Stimulated activated CD4-positive, alpha-beta T cell treated with anti-CD3 and anti-CD28 coated beads, TNF-alpha, amount 100 ng/mL, for 24 hours (primary cell): ENCODE results near the gene PCBP3.
"Not testable (repeated sequence)": the region's sequence is repeated elsewhere in the genome, so short reads cannot be mapped to it uniquely, and the experiment has no call there.

Experiments
- DNase-seq, 3 experiments: peaks; one replicate each; pipeline ENCODE4 v3.0.0-alpha.2; 2020; ENCODE audit warnings: low read depth in 3 of 3

Gene PCBP3

DNA sequence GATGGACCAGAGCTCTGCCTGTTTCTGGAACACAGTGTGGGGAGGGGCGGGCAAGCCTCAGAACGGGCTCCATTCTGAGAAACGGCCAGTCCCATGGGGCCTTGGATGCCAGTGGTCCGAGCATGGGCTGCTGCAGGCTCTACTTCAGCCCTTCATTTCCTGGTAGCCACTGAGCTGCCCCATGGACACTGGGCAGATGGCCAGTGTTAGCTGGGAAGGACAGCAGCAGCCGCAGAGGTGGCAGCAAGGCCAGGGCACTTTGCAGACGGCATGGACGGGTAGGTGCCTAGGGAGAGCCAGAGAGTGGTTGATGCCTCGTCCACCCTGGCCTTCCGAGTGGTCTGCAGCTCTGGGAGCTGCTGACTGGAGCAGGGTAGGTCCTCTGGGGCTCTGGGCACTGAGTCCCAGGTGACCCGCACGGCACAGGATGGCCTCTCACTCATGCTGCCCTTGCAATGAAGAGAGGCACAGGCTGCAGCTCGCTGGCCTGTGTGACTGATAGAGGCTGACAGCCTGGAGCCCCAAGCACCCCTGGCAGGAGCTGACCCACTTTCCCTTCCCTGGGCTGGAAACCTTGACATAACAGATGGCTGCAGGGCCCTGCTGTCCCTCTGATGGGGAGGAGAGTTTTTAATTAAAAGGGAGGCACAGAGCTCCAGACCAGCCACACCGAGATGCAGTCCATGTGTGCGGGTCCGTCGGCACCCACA is 250.4 kb downstream of the PCBP3 start:
- no peak for DNase-seq

DNA sequence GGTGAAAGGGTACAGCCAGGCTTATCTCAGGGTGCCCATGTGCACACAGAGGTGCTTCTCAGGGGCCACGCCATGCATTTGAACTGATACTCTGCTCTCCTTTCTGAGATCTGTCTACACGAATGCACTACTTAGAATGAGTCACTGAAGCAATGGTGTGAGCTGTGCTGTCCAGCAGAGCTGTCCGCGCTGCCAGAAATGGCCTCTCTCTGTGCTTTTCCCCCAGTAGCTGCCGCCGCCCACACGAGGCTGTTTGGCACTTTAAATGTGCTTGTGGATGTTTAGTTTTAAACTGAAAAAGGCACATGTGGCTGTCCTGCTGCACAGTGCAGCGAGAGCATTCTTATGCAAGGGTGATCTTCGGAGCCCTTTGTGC is 250.9 kb downstream of the PCBP3 start:
- no peak for DNase-seq

DNA sequence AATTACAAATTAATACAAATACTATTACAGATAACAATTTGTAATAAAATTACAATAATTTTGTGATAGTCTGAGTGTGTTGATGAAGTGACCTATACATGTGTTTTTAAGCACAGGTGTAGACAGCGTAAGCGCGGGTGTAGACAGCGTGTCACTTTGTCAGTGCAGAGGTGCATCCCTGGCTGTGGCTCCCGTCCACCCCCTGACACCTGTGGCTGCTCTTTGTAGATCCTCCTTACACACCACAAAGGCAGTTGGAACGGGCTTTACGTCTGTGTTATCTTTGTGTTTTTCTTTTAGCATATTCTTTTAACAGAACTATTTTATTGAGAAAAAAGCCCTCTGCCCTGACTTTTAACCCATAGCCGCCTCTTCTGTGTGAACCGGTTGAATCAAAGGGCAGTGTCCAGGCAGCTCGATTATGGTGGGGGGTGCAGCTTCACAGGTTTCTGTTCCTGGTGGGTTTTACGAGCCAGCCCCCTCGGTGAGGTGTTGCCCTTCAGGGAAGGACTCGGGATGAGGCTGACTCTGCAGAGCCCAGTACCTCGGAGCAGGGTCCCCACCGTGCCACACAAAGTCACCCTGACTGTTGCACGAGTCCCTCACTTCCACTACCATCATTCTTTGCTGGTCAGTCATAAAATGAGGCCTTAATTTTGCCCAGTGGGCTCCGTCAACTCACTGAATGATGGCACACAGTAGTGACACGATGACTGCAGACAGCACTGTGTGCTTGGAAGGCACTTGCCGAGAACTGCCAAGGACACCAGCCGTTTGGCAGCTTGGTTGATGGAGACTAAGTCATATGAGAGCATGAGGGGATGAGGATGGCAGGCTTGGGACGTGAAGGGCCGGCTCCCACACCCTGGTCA is 251.6 kb downstream of the PCBP3 start:
- DNase-seq = no peak

DNA sequence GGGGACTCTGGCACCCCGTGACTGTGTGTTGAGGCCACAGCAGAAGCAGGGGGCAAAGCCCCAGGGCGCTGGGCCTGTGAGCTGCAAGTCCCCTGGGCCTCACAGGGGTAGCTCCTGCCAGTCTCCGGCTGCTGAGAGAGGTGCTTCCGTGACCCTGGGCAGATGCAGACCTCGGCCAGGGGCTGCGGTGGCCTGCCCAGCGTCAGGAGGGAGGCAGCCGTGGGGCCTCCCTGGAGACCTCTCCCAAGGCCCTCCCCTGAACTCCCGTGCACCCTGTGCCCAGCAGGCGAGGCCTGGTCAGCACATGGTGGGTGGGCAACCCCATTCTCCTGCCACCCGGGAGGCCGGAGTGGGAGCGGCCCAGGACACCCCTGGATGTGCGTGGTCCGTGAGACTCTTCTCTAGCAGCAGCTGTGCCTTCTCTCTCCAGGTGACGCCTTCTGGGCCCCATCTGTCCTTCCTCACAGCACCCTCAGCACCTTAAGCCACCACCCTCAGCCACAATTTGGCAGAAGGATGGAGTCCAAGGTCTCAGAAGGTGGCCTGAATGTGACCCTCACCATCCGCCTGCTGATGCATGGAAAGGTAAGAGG is 252.3 kb downstream of the PCBP3 start:
- DNase-seq = no peak

DNA sequence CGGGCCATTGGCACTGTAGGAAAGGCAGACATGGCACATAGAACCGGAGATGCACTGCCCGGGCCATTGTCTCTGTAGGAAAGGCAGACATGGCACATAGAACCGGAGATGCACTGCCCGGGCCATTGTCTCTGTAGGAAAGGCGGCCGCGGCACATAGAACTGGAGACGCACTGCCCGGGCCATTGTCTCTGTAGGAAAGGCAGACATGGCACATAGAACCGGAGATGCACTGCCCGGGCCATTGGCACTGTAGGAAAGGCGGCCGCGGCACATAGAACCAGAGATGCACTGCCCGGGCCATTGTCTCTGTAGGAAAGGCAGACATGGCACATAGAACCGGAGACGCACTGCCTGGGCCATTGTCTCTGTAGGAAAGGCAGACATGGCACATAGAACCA is 252.9 kb downstream of the PCBP3 start:
- DNase-seq = not testable (repeated sequence)

DNA sequence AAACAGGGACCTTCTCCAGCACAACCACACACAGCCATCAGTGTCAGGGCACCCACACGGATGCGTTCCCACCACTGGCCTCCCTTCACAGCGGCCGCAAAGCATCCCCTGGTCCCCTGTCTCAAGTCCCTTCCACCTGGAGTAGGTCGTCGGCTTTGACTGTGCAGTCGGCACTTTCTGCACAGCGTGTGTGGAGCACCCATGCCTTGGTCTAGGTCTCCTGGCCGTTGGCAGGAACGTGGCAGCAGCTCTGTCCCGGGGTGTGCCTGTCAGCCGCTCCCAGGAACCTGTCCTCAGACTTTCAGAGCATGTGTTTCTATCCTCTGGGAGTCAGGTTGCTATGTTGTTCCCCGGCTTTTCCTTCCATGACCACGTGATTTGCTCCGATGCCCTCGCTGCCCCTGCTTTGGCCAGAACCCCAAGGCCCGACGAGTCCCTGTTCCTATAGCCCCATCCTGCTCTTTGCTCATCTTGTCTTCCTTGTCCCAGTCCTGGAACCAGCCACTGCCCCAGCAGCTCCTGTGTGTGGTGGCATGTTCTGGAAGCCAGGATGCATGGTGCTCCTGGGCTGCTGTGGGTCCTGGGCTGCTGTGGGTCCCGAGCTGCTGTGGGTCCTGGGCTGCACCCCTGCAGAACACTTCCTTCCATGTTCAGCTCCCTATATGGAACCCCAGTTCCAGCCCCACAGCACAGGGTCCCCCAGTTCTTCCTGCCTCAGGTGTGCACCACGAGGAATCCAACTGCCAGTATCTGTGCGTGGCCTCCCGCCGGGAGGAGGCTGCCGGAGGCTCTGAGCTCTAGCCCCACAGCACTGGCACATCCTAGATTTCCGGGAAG is 253.9 kb downstream of the PCBP3 start:
- DNase-seq = no peak

DNA sequence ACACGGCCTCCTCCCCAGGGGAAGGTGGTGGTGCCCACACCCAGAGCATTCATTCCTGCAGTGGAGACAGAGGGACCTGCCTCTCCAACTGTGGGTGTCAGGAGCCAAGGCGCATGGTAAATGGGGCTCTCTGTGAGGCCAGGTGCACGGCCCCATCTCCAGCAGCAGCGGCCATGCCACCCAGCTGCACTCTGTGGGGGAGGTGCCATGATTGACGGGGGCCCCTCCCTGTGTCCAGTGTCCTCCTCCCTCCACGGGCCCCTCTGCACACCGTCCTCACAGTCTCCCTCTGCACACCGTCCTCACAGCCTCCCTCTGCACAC is 254.5 kb downstream of the PCBP3 start:
- no peak for DNase-seq

DNA sequence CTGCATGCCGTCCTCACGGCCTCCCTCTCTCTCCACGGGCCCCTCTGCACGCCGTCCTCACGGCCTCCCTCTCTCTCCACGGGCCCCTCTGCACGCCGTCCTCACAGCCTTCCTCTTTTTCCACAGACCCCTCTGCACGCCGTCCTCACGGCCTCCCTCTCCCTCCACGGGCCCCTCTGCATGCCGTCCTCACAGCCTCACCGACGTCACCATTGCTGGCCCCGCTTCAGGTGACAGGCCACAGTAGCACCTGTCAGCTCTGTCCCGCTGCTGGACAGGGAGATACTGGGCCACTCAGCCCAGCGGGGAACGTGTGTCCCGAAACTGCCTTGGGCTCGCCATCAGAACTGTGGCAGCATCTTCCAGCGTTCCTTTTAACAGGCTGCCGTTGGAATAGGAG is 255.3 kb downstream of the PCBP3 start:
- no peak for DNase-seq

DNA sequence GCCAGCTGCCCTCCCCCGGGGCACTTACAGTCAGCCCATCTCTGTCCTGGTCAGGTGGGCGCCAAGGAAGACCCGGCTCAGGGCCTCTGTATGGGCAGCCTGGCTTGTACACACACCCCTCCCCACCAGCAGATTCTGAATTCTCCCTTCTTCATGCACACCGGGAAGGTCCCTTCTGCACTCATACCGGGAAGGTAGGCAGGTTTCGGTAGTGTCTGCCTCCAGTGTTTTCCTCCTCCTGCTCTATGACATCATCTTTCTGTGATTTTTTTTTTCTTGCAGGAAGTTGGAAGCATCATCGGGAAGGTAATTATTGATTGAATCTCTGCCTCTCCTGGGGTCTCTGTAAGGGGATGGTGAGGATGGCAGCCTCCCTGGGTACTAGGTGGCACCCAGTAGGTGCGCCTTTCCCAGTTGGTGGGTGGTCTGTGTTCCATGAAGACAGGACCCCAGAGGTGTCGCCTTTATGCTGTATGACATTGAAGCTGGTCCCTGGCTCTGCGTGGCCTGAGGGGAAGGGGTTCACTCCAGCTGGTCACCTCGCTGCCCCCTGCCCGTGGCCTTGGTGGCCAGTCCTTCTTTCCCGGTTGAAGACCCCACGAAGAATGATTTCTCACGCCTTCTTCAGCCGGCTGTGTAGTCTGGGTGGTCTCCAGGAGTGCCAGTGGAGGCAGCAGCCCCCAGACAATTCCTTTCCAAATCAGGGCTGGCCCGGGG is 255.9 kb downstream of the PCBP3 start:
- no peak for DNase-seq

DNA sequence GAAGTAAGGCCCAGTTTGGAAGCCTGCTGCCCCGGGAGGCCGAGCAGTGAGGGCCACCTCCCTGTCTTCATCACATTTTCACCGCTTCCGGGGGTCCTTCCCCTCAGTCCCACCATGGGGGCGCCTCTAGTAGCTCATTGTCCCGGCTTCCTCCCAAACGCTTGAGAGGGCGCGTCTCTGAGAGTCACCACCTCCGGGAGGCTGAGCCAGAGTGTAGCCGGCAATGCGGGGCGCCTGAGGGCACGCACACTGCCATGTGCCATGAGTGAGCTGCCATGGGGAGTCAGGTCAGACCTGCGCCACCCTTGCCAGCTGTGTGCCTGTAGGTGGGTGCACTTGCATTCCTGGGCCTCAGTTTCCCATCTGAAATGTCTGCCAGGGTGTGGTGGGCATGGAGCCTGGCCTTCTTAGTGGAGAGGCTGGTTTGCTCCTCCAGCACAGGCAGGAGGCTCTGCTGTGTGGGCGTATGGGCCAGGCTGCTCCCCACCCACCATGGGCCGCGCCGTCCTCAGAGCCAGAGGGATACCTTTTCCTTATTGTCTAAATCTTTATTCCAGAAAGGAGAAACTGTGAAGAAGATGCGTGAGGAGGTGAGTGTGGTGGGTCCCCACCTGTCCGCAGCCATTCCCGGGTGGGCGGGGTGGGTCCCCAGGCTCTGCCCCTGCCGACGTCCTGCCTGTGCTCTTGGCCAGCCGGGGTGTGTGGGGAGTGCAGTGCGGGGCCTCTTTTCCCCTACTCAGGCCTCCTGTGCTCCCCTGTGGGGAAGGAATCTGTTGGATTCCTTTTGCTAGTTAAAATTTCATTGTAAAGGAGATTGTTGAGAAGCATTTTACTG is 256.7 kb downstream of the PCBP3 start:
- DNase-seq = no peak

DNA sequence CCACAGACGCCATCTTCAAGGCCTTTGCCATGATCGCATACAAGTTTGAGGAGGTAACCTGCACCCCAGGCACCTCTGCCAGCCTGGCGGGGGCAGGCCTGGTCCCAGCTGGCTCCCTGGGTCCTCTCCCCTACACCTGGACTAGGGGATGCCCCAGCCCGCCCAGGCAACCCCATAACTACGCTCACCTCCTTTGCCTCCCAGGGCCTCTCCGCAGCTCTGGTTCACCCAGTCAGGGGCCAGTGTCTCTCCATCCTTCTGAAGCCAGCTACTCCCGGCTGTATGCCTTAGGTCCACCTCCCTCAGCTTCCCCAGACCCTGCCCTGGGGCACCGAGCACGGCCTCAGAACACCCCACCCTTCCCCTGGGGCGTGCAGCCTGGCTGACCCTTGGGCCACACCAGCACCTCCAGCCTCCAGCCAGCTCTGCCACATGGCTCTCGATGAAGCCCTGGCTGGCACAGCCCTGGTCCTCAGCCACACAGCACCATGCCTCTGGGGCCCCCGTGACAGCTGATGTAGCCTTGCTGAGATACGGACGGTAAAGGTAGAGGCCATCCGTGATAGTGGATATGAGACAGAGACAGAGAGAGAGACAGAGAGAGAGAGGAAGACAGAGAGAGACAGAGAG is 257.7 kb downstream of the PCBP3 start:
- DNase-seq = no peak

DNA sequence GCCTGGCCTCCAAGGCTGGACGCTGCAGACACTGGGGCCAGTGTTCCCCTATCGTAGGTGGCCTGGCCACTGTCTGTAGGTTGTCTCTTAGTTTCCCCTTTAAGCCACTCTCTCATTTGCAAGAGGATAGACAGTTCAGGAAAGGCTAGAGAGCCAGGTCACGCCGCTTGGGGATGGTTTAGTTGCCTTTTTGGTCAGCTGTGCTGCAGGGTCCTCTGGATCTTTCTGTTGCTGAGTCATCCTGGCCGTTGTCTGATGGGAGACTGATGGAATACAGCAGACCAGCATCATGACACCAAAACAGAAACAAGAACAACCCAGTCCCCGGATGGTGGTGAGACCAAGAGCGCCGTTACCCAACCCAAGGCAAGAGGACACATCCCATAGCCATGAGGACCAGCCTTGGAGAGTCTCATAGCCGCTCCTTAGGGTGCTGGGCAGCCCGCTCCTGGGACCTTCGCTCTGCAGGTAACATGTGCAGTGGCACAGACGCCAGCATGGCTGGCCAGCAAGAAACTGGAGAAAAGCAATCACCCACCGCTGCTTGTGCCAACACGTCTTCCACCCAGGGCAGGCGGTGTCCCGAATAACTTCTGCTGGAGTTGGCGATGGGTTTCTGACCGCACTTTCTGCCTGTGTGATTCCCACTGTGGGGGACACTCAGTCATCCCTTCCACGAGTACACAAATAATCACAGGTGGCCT is 258.9 kb downstream of the PCBP3 start:
- no peak for DNase-seq

DNA sequence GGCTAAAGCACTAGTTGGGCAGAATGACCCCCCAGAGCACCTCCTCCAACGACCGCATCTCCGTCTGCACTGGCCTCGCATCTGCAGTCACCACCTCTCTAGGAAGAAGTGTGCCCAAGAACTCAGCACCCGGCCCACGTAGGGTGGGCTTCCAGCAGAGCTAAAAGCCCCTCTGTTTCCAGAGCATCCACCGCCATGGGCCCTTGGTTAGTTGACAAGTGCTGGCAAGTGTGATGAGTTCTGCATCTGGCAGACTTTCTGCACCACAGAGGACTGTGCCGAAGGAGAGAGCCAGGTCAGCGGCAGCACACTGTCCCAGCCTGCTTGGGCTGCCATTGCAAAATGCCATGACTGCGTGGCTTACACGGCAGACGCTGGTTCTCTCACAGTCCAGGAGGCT is 261.7 kb downstream of the PCBP3 start:
- no peak for DNase-seq

DNA sequence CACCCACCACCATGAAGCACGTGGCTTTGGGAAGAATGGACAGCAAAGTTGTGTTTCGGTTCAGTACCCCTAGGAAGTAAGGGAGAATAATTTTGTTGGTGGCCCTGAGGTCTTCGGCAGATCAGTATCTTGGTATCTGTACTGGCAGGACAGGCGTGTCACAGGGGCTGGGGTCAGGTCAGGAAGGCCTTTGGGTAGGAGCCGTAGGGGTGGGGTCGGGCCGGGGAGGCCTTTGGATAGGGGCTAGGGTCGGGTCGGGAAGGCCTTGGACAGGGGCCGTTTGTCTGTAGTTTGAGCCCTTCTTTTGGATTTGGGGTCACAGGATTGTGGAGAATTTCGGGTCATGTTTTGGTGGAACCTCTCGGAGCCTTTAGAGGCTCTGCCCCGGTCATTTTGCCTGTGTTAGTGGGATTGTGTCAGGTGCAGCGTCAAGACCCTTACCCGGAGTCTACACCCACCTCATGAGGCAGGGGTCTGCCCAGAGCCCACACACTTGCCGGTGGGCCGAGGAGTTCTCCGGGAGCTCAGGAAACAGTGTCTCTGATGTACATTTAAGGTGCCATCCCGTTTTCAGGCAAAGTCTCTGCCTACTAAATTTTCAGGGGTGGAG is 262.8 kb downstream of the PCBP3 start:
- DNase-seq = no peak

DNA sequence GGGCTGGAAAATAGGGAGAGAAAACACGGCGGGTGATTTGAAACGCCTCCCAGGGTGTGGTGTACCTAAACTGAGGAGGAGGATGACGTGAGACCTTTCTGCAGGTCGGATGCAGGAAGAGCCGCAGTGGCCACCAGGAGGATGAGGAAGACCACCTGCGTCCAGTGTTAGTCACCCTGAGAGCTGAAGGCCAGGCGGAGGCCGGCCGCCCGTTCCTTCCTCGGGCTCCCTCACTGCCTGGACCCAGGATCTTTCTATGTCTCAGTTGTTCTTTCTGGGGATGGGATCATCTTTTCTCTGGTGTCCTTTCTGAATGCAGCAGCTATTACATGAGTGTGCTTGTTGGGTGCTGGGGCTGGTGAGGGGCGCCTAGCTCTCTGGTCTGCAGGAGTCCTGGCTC is 263.3 kb downstream of the PCBP3 start:
- DNase-seq = no peak

DNA sequence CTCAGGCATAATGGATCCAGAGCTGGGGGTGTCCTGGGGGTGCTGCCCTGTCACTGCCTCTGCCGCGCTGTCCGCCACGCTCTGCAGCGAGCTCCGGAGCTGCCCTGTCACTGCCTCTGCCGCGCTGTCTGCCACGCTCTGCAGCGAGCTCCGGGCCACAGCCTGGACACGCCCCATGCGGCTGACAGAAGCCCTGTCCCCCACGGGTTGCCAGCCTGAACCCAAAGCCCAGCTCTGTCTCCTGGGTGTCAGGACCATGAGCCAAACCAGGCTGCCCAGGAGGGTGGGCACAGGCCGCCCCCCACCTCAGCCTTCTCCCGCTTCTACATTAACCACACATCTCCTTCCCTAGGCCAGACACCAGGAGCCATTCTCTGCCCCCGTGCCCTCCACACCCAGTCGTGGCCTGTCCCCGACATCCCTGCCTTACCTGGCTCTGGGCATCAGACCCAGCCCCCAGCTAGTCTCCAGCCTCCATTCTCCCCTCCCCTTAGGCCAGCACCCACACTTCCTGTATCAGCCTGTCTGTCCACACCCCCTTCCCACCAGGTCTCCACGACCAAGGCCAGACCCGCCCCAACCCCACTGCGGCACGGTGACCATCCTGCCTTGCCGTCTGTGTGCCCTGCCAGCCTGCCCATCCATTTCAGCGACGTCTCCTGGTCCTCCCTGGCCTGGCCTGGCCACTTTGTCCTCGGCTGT is 265.2 kb downstream of the PCBP3 start:
- DNase-seq = no peak

DNA sequence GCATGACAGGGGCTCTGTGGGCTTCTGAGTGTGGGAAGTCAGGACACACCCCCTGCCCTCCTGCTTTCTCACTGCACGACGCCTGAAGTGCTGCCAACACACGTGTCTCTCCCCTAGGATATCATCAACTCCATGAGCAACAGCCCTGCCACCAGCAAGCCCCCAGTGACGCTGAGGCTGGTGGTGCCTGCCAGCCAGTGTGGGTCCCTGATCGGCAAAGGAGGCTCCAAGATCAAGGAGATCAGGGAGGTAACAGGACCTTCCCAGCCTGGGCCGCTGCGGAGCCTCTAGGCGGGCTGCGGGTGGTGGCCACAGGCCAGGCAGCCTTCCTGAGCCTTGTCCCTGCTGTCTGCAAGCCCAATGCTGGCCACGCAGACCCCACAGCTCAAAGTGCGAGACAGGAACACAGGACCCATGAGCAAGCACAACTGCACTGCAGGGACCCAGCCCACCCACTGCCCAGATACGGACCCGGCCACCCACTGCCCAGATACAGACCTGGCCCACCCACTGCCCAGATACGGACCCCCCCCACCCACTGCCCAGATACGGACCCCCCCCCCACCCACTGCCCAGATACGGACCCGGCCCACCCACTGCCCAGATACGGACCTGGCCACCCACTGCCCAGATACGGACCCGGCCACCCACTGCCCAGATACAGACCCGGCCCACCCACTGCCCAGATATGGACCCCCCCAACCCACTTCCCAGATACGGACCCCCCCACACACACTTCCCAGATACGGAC is 265.9 kb downstream of the PCBP3 start:
- no peak for DNase-seq

DNA sequence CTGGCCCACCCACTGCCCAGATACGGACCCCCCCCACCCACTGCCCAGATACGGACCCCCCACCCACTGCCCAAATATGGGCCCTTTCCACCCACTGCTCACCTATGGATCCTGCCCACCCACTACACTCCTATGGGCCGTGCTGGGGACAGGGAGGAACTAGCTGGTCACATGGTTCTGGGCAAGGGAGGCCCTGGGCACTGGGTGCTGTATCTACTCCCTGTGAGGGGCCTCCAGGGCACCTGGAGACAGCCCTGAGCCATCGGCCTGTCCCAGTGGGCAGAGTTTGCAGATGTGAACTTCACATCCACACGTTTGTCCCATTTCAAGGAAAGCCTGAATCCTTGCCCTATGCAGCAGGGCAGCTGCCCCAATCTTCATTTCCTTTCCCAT is 266.6 kb downstream of the PCBP3 start:
- DNase-seq = no peak
